HG03575 (cell line): Measurements from ENCODE around the gene COX10.
"Not testable (repeated sequence)": the region's sequence is repeated elsewhere in the genome, so short reads cannot be mapped to it uniquely, and the experiment has no call there.

ENCODE experiments used
- ATAC-seq: cut with Tn5 transposase; IDR thresholded peaks from one replicate; pipeline ENCODE4 v1.9.1; 2021; ENCODE audit not compliant: unreplicated experiment, insufficient number of reproducible peaks, low FRiP score; ENCODE audit errors: extremely low read depth

The COX10 gene

GRCh38 chr17:14069251-14070021, at the start of gene COX10:
COX10 (plus strand) TSS chr17:14069504; CDS start chr17:14069606, 102 bp downstream.
- ATAC-seq = peak; percentile 83

DNA sequence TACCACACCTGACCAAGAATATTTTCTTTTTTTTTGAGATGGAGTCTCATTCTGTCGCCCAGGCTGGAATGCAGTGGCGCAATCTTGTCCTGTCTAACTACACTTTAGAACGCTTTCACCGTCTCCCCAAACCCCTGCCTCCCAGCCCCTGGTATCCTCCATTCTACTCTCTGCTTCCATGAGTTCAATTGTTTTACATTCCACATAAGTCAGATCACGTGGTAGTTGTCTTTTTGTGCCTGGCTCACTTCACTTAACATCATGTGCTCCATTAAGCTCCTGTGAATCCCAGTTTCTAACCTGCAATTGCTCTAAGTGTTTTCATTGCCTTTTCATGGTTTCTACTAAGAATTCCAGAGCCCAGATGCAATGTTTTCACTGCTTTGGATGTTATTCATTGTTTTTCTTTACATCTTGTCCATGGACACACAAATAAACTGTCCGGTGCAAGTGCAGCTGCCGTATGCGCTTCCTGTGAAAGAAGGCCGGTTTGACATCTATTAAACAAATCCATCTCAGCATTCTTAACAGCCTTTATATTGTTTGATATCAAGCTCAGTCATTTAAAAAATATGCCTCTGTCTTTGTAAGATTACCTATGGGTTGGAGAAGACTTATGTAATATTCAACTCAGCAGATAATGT, 47.5 kb upstream of the COX10 start:
- not testable (repeated sequence) for ATAC-seq

DNA sequence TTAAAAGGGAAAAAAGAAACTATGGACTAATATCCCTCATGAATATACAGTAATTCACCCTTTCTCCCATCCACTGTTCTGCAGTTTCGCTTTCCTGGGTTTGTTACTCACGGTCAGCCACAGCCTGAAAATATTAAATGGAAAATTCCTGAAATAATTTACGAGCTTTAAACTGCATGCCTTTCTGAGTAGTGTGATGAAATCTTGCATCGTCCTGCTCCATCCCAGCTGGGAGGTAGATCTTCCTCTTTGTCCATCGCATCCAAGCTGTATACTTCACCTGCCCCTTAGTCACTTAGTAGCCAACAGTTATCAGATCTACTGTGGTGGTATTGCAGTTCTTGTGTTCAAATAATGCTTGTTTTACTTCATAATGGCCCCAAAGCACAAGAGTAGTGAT, 39.5 kb upstream of the COX10 start:
- not testable (repeated sequence) for ATAC-seq

DNA sequence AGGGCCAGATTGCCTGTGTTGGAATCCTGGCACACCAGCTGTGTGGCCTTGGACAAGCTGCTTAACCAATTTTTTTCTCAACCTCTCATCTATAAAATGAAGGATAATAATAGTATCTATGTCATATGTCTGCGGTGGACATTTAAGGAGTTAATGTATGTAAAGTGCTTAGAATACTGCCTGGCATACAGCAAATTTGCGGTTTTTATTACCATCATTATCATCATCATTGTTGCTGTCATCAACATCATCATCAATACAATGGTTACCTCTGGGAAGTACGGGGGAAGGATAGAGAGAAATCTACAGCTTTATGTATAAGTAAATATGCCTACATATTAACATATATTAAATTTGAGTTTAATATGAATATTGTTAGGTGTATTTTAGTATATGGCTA, 37.1 kb upstream of the COX10 start:
- ATAC-seq = no peak

GRCh38 chr17:14033166-14033565, 36.1 kb upstream of the COX10 start:
- ATAC-seq = no peak

GRCh38 chr17:14037453-14037852, 31.9 kb upstream of the COX10 start:
- ATAC-seq = no peak

- no peak for ATAC-seq
These were observed 31.1 kb upstream of the COX10 start for GRCh38 chr17:14038206-14038605.

DNA sequence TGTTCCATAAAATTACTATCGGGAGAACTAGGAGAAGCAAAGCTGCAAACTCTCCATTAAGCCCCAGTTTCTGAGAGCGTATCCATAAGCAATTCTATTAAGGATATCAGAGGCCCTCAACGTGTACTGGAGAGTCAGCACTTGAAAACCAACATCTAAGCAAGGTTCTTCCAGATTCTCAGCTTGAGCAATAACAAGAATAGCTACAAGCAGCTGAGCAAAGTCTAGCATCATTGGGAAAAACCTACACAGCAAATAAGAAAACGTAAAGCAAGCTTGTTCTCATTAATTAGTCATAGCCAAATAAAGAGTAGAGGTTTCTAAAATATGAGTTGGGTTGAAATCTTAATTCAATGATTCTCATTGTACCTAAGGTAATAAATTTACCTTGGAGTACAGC, 26.9 kb upstream of the COX10 start:
- no peak for ATAC-seq

GRCh38 chr17:14044702-14045101, 24.6 kb upstream of the COX10 start:
- no peak for ATAC-seq

DNA sequence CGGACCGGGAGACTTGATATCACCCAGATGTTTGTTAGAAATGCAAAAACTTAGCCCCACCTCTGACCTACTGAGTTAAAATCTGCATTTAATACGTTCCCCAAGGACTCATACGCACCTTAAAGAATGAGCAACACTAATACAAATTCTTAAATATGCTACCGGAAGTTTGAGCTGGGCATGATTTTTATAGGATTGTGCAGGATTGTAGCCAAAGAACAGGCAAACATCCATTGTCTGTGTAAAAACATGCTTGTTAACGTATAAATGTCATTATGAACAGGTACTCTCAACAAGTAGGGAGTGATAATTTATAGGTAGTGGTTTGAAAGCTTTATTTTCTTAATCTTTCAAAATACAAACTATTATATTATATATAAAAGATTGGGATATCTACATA, 22.3 kb upstream of the COX10 start:
- no peak for ATAC-seq

GRCh38 chr17:14047591-14047990, 21.7 kb upstream of the COX10 start:
- no peak for ATAC-seq

DNA sequence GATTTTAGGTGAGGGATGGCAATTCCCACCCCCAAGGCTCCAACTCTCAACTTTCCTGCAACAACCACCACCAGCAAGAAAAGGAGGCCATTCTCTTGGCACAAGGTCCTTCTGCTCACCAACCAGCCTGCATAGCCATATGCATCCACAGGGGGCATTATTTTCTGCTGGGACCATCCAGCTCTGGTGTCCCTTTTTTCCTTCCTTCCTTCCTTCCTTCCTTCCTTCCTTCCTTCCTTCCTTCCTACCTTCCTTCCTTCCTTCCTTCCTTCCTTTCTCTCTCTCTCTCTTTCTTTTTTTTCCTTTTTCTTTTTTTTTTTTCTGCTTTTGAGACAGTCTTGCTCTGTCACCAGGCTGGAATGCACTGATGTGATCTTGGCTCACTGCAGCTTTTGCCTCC, 21.1 kb upstream of the COX10 start:
- no peak for ATAC-seq

GRCh38 chr17:14050616-14051015, 18.7 kb upstream of the COX10 start:
- ATAC-seq = no peak

- ATAC-seq = no peak
These were observed 17.6 kb upstream of the COX10 start for GRCh38 chr17:14051692-14052091.

GRCh38 chr17:14052886-14053615, 16.3 kb upstream of the COX10 start:
- no peak for ATAC-seq

DNA sequence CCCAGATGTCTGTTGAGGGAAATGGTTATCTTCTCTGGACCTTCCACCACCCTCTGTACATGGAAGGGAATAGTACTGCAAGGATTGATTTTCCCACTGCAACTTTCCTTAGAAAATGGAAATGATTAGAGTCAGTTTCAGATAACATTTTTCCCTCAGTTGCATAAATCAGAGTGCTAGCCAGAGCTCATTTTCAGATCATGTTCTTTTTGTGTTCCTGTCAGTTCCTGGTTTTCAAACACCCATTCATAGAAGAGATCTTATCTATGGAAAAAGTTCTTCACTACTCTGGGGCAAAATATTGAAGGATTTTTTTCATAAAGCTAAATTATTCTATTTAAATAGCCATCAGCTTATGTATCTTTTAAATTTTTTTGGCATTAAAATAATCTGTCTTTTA, 11.7 kb upstream of the COX10 start:
- no peak for ATAC-seq

GRCh38 chr17:14058051-14058450, 11.3 kb upstream of the COX10 start:
- no peak for ATAC-seq

DNA sequence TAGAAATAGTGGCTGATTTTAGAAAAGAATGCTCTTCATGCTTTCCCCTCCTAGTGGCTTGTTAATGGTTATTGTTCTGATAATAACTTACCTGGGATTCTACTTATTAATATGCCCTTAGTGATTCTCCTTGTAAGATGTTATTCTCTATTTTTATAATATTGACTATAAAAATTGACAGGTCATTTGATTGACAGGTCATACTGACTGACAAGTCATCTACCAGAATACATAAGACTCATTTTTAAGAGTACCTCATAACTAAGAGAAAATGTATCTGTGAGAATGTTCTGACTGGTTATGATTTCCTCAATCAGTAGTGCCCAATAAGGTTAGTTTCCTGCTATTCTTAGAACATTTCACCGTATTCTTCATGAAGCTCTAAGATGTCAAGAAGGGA, 8.6 kb upstream of the COX10 start:
- no peak for ATAC-seq

DNA sequence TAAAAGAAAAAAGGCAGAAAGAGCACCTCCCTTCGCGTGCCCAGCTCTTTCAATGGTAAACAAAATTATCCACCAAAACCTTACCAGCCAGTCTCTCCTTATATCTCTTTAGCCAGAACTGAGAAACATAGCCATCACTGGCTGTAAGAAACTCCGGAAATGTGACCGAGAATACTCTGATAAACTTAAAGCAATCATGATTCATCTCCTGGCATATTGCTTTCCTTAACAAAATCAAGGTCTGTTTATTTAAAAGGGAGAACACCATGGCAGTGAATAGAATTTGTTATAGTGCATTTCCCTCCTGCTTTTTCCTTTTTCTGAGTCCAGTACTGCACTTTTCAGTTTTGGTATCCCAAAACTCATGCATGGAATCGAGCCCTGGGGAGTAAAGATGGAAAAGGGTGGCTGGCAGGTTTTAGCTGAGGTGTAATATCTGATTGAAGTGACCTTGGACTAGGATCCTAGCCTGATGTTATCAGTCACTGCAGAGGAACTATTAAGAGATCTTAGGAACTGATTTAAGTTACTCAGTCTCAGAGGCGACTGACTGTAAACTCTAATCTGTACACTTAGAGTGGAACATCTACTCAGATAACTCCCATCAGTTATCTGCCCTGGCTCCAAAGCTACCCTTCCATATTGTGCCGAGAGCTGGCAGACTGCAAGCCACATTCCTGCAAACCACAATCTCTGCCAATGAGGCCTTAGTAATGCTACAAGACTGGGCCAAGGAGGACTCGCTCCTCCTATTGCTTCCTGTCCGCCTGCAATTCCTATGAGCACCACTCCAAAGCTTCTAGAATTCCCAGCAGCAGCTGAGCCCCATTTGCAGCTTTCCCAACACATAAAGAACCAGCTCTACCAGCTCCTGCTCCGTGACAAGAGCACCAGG, 7.4 kb upstream of the COX10 start:
- ATAC-seq = no peak
